Measurements from ENCODE around the gene NCAN. TPM values are rescaled to one million over a fixed set of nuclear protein-coding genes. Genes with fewer than 3 reads are reported as not detected.

NCAN gene
- total and polyA plus RNA-seq, 11 donors, result not detected

DNA sequence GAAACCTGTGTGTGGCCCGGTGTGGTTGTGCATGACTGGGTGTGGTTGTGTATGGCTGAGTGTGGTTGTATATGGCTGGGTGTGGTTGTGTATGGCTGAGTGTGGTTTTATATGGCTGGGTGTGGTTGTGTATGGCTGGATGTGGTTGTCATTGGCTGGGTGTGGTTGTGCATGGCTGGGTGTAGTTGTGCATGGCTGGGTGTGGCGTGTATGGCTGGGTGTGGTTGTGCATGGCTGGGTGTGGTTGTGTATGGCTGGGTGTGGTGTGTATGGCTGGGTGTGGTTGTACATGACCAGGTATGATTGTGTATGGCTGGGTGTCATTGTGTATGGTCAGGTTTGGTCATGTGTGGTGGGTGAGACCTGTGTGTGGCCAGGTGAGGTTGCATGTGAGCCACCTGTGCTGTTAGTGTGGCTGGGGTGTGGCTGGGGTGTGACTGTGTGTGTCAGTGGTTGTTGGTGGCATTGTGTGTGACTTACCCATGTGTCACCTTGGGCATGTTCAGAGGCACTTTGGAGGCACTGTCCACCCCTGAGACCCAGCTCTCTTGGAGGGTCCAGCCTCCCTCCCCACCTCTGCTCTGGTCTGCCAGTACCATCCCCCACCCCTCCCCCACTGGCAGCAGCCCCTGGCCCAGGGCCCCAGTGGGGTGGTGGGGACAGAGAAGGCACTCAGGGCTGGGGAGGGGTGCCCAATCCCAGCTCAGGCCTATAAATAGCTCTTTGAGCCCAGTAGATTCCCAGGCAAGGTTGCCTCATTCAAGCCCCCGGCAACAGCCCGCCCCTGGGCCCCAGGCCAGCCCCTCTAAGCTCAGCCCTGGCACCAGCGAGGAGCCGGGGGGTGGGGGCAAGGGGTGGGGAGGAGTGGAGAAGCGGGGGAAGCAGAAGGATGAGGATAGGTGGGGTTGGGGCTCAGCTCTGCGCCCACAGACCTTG is 3.9 kb upstream of the NCAN start:
- H3K27me3 ChIP-seq, result peaks cover 9 to 51% (median 28%) of the 10 kb centered on the region in 9 donors
- H3K4me3 ChIP-seq, result no peak overlapping the region
- intact Hi-C loops (cut with DNase I), result loop anchor here in 1 of 10 donors (10.0 kb wide), 1 partner anchor 117 kb away; the partner anchor contains the start of genes MAU2 and SUGP1
- H3K36me3 ChIP-seq, result no peaks in the 10 kb centered on the region
- ATAC-seq, result no peak
- DNase-seq, result no peak
- no peak for TF ChIP-seq POLR2A (IDR thresholded peaks at IDR 0.05)
- TF ChIP-seq, protein P1, sequence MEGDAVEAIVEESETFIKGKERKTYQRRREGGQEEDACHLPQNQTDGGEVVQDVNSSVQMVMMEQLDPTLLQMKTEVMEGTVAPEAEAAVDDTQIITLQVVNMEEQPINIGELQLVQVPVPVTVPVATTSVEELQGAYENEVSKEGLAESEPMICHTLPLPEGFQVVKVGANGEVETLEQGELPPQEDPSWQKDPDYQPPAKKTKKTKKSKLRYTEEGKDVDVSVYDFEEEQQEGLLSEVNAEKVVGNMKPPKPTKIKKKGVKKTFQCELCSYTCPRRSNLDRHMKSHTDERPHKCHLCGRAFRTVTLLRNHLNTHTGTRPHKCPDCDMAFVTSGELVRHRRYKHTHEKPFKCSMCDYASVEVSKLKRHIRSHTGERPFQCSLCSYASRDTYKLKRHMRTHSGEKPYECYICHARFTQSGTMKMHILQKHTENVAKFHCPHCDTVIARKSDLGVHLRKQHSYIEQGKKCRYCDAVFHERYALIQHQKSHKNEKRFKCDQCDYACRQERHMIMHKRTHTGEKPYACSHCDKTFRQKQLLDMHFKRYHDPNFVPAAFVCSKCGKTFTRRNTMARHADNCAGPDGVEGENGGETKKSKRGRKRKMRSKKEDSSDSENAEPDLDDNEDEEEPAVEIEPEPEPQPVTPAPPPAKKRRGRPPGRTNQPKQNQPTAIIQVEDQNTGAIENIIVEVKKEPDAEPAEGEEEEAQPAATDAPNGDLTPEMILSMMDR (IDR thresholded peaks at IDR 0.05), result no peak
- H3K9me3 ChIP-seq, result no peaks in the 10 kb centered on the region
- peaks cover 0 to 4% (median under 1%) of the 10 kb centered on the region in 12 donors for H3K4me1 ChIP-seq
- 46 to 54% (median 50%) methylated on average over 8 of the region's 8 CpGs for WGBS, 4 donors
- H3K27ac ChIP-seq, result no peak overlapping the region

DNA sequence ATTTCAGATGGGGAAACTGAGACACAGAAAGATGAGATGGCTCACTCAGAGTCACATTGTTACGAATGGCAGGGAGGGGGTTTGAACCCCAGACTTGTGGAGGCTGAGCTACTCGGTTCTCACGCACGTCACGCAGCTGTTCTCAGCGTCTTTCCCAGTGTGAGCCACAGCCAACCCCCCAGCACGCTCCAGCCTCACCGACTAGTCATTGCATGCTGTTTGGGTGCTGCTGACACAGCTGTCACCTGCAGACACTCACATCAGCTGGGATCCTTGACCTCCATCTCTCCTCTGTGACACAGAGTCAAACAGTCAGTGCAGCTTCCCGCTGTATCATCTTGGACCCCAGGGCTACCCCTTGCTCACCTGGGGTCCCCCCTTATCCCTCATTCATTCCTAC is 2.4 kb upstream of the NCAN start:
- ATAC-seq (no peak), DNase-seq (no peak)
- no peaks in the 10 kb centered on the region for H3K36me3 ChIP-seq
- TF ChIP-seq, protein P1 (IDR thresholded peaks at IDR 0.05), result no peak
- no peak for TF ChIP-seq POLR2A (IDR thresholded peaks at IDR 0.05)
- no peak overlapping the region for H3K4me3 ChIP-seq
- intact Hi-C loops (cut with DNase I), result loop anchor here in 1 of 10 donors (10.0 kb wide), 1 partner anchor 115 kb away; the partner anchor contains the start of genes MAU2 and SUGP1
- no peaks in the 10 kb centered on the region for H3K4me1 ChIP-seq
- peaks cover 10 to 63% (median 31%) of the 10 kb centered on the region in 9 donors for H3K27me3 ChIP-seq
- WGBS, 4 donors, result 53 to 65% (median 61%) methylated on average over 8 to 9 of the region's 9 CpGs
- H3K27ac ChIP-seq, result no peak overlapping the region
- H3K9me3 ChIP-seq, result no peaks in the 10 kb centered on the region

DNA sequence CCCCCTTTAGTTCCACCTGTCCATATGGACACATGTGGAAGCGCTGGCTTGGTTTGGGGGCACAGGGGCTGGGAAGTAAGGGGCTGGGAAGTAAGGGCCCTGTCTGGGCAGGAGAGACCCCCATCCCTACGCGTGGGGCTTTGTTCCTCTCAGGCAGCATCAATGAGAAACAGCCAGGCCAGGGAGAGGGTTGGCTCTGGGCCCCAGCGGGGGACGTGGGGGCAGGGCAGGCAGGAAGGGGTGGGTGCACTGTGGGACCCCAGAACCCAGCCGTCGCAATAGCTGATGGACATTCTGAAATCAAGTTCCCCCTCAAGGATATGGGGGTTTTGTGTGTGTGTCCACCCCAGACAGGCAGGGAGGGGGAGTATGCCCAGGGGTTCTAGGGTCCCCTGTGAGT is 1.2 kb downstream of the NCAN start:
- intact Hi-C loops (cut with DNase I), result no loop called here
- Histone ChIP-seq H3K9me3 (no peaks in the 10 kb centered on the region), H3K4me3 (no peak overlapping the region), H3K27me3 (peaks cover 11 to 78% (median 38%) of the 10 kb centered on the region in 9 donors), H3K4me1 (no peaks in the 10 kb centered on the region), H3K36me3 (no peaks in the 10 kb centered on the region), H3K27ac (no peak overlapping the region)
- DNase-seq (no peak), ATAC-seq (no peak)
- 11 to 22% (median 18%) methylated on average over 7 of the region's 7 CpGs for WGBS, 4 donors
- TF ChIP-seq, protein P1 (IDR thresholded peaks at IDR 0.05), result no peak

DNA sequence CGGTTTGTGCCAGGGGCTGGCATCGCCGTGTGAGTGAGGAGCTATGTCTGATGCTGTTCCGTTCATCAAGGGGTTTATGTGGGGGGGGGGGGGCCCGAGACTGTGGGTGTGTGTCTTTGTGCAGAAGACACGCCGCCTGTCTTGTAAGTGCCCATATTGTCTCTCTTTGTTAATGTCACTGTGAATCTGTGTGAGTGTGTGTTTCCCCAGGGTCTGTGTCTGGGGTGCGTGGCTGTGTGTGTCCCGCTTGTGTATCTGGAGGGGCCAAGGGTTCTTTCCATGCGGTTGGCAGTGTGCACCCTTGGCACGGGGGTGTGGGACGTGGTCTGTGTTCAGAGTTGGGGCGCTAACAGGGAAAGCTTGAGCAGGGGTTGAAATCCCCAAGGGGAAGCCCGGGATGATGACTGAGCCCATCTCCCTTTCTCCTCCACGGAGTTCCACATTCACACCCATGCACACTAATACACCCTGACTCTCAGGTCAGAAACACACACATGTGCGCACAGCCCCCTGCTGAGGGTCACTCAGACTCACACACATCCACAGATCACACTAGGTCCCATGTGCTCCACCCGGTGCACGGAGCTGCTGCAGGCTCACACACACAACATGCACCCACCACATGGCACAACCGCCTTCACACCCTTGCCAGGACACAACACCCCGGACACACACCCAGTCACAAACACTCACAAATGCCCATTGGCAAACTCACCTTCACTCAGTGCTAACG is 1.8 kb downstream of the NCAN start:
- ATAC-seq, result no peak
- Histone ChIP-seq H3K9me3 (no peaks in the 10 kb centered on the region), H3K4me3 (no peak overlapping the region), H3K27me3 (peaks cover 11 to 71% (median 38%) of the 10 kb centered on the region in 9 donors), H3K27ac (no peak overlapping the region), H3K4me1 (no peaks in the 10 kb centered on the region), H3K36me3 (no peaks in the 10 kb centered on the region)
- DNase-seq, result no peak
- TF ChIP-seq POLR2A (IDR thresholded peaks at IDR 0.05), result no peak
- TF ChIP-seq, protein P1 (IDR thresholded peaks at IDR 0.05), result no peak
- intact Hi-C loops (cut with DNase I), result no loop called here
- 45 to 51% (median 48%) methylated on average over 17 to 21 of the region's 21 CpGs for WGBS, 4 donors
